Vagina (tissue), 2 donors: ENCODE data around the gene KRTAP10-4.
"Not testable (repeated sequence)": the region's sequence is repeated elsewhere in the genome, so short reads cannot be mapped to it uniquely, and the experiment has no call there.

ENCODE experiments used
- POLR2A ChIP-seq, 2 donors: fragments of 450-650 bp; IDR thresholded peaks; one replicate each; pipeline ENCODE4 v1.6.1; 2017; ENCODE audit warnings: antibody characterized with exemption in 2 of 2, mild to moderate bottlenecking in 2 of 2, moderate library complexity in 2 of 2
- POLR2AphosphoS5 ChIP-seq, 2 donors: sonication (generic); formaldehyde crosslinking; IDR thresholded peaks; one replicate each; pipeline ENCODE4 v1.9.0; 2017; ENCODE audit warnings: antibody characterized with exemption in 2 of 2, mild to moderate bottlenecking in 2 of 2, low read depth in 1 of 2; ENCODE audit not compliant: insufficient read depth in 1 of 2
- TF ChIP-seq, protein P1 (sequence below), 3 experiments: fragments of 450-650 bp in 2 of 3; fragments of 200-600 bp in 1 of 3; sonication (generic) in 1 of 3; IDR thresholded peaks; one replicate each; pipeline ENCODE4 v1.5.1; 2017 to 2019; ENCODE audit warnings: antibody characterized with exemption in 3 of 3, mild to moderate bottlenecking in 2 of 3, moderate library complexity in 2 of 3

DNA sequence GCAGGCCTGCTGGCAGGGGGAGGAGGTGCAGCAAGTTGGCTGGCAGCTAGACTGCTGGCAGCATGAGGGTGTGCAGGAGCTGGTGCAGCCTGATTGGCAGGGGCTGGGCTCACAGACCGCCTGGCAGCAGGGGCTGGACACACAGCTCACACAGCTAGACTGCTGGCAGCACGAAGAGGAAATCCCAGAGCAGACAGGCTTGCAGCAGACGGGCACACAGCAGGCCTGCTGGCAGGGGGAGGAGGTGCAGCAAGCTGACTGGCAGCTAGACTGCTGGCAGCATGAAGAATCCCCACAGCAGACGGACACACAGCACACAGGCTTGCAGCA, 18.2 kb downstream of the KRTAP10-4 start:
- TF ChIP-seq, protein P1, sequence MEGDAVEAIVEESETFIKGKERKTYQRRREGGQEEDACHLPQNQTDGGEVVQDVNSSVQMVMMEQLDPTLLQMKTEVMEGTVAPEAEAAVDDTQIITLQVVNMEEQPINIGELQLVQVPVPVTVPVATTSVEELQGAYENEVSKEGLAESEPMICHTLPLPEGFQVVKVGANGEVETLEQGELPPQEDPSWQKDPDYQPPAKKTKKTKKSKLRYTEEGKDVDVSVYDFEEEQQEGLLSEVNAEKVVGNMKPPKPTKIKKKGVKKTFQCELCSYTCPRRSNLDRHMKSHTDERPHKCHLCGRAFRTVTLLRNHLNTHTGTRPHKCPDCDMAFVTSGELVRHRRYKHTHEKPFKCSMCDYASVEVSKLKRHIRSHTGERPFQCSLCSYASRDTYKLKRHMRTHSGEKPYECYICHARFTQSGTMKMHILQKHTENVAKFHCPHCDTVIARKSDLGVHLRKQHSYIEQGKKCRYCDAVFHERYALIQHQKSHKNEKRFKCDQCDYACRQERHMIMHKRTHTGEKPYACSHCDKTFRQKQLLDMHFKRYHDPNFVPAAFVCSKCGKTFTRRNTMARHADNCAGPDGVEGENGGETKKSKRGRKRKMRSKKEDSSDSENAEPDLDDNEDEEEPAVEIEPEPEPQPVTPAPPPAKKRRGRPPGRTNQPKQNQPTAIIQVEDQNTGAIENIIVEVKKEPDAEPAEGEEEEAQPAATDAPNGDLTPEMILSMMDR (IDR thresholded peaks at IDR 0.05) = not testable (repeated sequence)
- not testable (repeated sequence) for TF ChIP-seq POLR2AphosphoS5 (IDR thresholded peaks at IDR 0.05; ENCODE audit: insufficient read depth in 1 of 2, low read depth in 1 of 2); POLR2A (IDR thresholded peaks at IDR 0.05)
